NT2/D1 (cell line): Measurements from ENCODE around the gene NACC2.

Experiments
- SUZ12 ChIP-seq: IDR thresholded peaks from 2 replicates; pipeline ENCODE4 v1.6.1; 2011; ENCODE audit not compliant: insufficient read length, insufficient read depth; ENCODE audit errors: extremely low read depth
- YY1 ChIP-seq: IDR thresholded peaks from 2 replicates; pipeline ENCODE4 v1.6.1; 2011; ENCODE audit not compliant: insufficient read length, insufficient read depth

GRCh38 chr9:135956802-135957174 lies 138.3 kb downstream of the NACC2 start:
- TF ChIP-seq SUZ12 (no peak), YY1 (no peak)
